DND-41 (cell line): ENCODE data around the gene PSMD6.

Experiments used
- ATAC-seq: fragments of 200-7000 bp; cut with Tn5 transposase; 3 replicates; pipeline ENCODE4 v1.9.1; 2021; ENCODE audit warnings: low read depth; ENCODE audit not compliant: insufficient read depth
- DNase-seq: peaks from one replicate; pipeline ENCODE4 v3.0.0-alpha.2; 2020
- H2AFZ ChIP-seq: 2 replicates; pipeline ENCODE4 v1.6.0; 2012; ENCODE audit warnings: low read depth, low read length
- H3K27ac ChIP-seq: 2 replicates; pipeline ENCODE4 v1.5.1; 2012; ENCODE audit warnings: low read length, inconsistent platforms
- H3K27me3 ChIP-seq: fragments of 200-600 bp; sonication (generic); 2 replicates; pipeline ENCODE4 v1.6.0; 2012; ENCODE audit warnings: low read length, mild to moderate bottlenecking, inconsistent platforms; ENCODE audit not compliant: insufficient read depth, poor library complexity
- H3K36me3 ChIP-seq: 2 replicates; pipeline ENCODE4 v1.5.1; 2012; ENCODE audit warnings: low read length, inconsistent platforms; ENCODE audit not compliant: insufficient read depth
- H3K4me1 ChIP-seq: 2 replicates; pipeline ENCODE4 v1.5.1; 2012; ENCODE audit warnings: mild to moderate bottlenecking, low read length; ENCODE audit not compliant: insufficient read depth
- H3K4me2 ChIP-seq: 2 replicates; pipeline ENCODE4 v1.6.0; 2012; ENCODE audit warnings: mild to moderate bottlenecking, moderate library complexity, low read length, inconsistent platforms; ENCODE audit not compliant: insufficient read depth
- H3K4me3 ChIP-seq, 2 experiments: fragments of 200-600 bp in 1 of 2; shearing (Covaris generic) in 1 of 2; 2 replicates each; pipeline ENCODE4 v1.5.1; 2012 to 2016; ENCODE audit warnings: inconsistent platforms in 2 of 2, low read length in 2 of 2, mild to moderate bottlenecking in 2 of 2, low read depth in 1 of 2, moderate library complexity in 1 of 2
- H3K79me2 ChIP-seq: 2 replicates; pipeline ENCODE4 v1.6.0; 2012; ENCODE audit warnings: low read length, inconsistent platforms; ENCODE audit not compliant: insufficient read depth
- H3K9ac ChIP-seq: 2 replicates; pipeline ENCODE4 v1.6.0; 2012; ENCODE audit warnings: low read depth, mild to moderate bottlenecking, inconsistent platforms, low read length, moderate library complexity
- H3K9me3 ChIP-seq: 2 replicates; pipeline ENCODE4 v1.5.1; 2012; ENCODE audit warnings: low read length, moderate library complexity, mild to moderate bottlenecking, inconsistent platforms; ENCODE audit not compliant: insufficient read depth, severe bottlenecking
- H4K20me1 ChIP-seq: 2 replicates; pipeline ENCODE4 v1.6.0; 2012; ENCODE audit warnings: low read length; ENCODE audit not compliant: insufficient read depth
- CTCF ChIP-seq: IDR thresholded peaks from 2 replicates; pipeline ENCODE4 v1.5.1; 2012; ENCODE audit warnings: borderline replicate concordance, low read length, moderate library complexity, mild to moderate bottlenecking; ENCODE audit not compliant: poor library complexity, severe bottlenecking; ENCODE audit errors: extremely low read depth
- EZH2 ChIP-seq: IDR thresholded peaks from 3 replicates; pipeline ENCODE4 v1.6.1; 2012; ENCODE audit warnings: borderline replicate concordance, low read depth, mild to moderate bottlenecking, moderate library complexity, low read length, inconsistent platforms; ENCODE audit not compliant: severe bottlenecking

PSMD6 gene

GRCh38 chr3:64046592-64046991 lies 23.3 kb upstream of the PSMD6 start:
- TF ChIP-seq EZH2, result no peak
- TF ChIP-seq CTCF, result no peak
- no peak for DNase-seq
- Histone ChIP-seq H3K4me3 (no peak overlapping the region), H3K4me1 (no peaks in the 10 kb centered on the region), H3K36me3 (no peaks in the 10 kb centered on the region), H4K20me1 (no peaks in the 10 kb centered on the region), H3K79me2 (no peaks in the 10 kb centered on the region), H3K9ac (no peak overlapping the region), H3K27me3 (no peaks in the 10 kb centered on the region), H2AFZ (no peak overlapping the region), H3K9me3 (no peaks in the 10 kb centered on the region), H3K27ac (no peak overlapping the region), H3K4me2 (no peak overlapping the region)
- ATAC-seq, result no peak

- Histone ChIP-seq H3K9me3 (no peaks in the 10 kb centered on the region), H3K36me3 (no peaks in the 10 kb centered on the region), H3K27ac (no peak overlapping the region), H4K20me1 (no peaks in the 10 kb centered on the region), H3K4me2 (no peak overlapping the region), H3K4me3 (no peak overlapping the region), H3K27me3 (no peaks in the 10 kb centered on the region), H2AFZ (no peak overlapping the region), H3K9ac (no peak overlapping the region), H3K4me1 (no peaks in the 10 kb centered on the region), H3K79me2 (no peaks in the 10 kb centered on the region)
- TF ChIP-seq CTCF, result no peak
- no peak for TF ChIP-seq EZH2
- ATAC-seq (no peak), DNase-seq (no peak)
Measured at GRCh38 chr3:64042952-64043351, 19.7 kb upstream of the PSMD6 start.

GRCh38 chr3:64039981-64040733 lies 16.9 kb upstream of the PSMD6 start:
- TF ChIP-seq EZH2, result no peak
- TF ChIP-seq CTCF, result no peak
- no peaks in the 10 kb centered on the region for H3K79me2 ChIP-seq
- H4K20me1 ChIP-seq, result no peaks in the 10 kb centered on the region
- DNase-seq (no peak), ATAC-seq (no peak)
- no peaks in the 10 kb centered on the region for H3K9me3 ChIP-seq
- no peak overlapping the region for H2AFZ ChIP-seq
- H3K4me1 ChIP-seq, result no peaks in the 10 kb centered on the region
- no peak overlapping the region for H3K4me3 ChIP-seq
- no peak overlapping the region for H3K27ac ChIP-seq
- no peaks in the 10 kb centered on the region for H3K36me3 ChIP-seq
- no peak overlapping the region for H3K4me2 ChIP-seq
- no peak overlapping the region for H3K9ac ChIP-seq
- no peaks in the 10 kb centered on the region for H3K27me3 ChIP-seq

GRCh38 chr3:64039332-64039731 lies 16.0 kb upstream of the PSMD6 start:
- no peak for TF ChIP-seq CTCF
- no peak for TF ChIP-seq EZH2
- Histone ChIP-seq H3K4me3 (no peak overlapping the region), H3K9me3 (no peaks in the 10 kb centered on the region), H3K27me3 (no peaks in the 10 kb centered on the region), H2AFZ (no peak overlapping the region), H3K4me2 (no peak overlapping the region), H3K79me2 (no peaks in the 10 kb centered on the region), H3K27ac (no peak overlapping the region), H4K20me1 (no peaks in the 10 kb centered on the region), H3K9ac (no peak overlapping the region), H3K4me1 (no peaks in the 10 kb centered on the region), H3K36me3 (no peaks in the 10 kb centered on the region)
- ATAC-seq (no peak), DNase-seq (no peak)
